Left lobe of liver (tissue), 2 donors: ENCODE results near the gene ZKSCAN3. TPM values are rescaled to one million over a fixed set of nuclear protein-coding genes. Genes with fewer than 3 reads are reported as not detected.
"Not testable (repeated sequence)": the region's sequence is repeated elsewhere in the genome, so short reads cannot be mapped to it uniquely, and the experiment has no call there.

Experiments used
- ATAC-seq: fragments of 200-7000 bp; cut with Tn5 transposase; one replicate; pipeline ENCODE4 v1.9.1; 2020; ENCODE audit warnings: mild to moderate bottlenecking, moderate library complexity
- DNase-seq: peaks from one replicate; pipeline ENCODE4 v3.0.0-alpha.2; 2020; ENCODE audit warnings: low spot score
- total RNA-seq: library from RNA; stranded (reverse); gene quantifications from one replicate; pipeline ENCODE4 v1.2.1, GENCODE V29; 2021
- donor health status: DM: no; HTN: no; CAD: no; lungs with moderate emphysema.
- donor health status: DM: no; HTN: yes; CAD: no.

Gene ZKSCAN3
- total RNA-seq, 1 donor from 2014 or later: 2.4 TPM

DNA sequence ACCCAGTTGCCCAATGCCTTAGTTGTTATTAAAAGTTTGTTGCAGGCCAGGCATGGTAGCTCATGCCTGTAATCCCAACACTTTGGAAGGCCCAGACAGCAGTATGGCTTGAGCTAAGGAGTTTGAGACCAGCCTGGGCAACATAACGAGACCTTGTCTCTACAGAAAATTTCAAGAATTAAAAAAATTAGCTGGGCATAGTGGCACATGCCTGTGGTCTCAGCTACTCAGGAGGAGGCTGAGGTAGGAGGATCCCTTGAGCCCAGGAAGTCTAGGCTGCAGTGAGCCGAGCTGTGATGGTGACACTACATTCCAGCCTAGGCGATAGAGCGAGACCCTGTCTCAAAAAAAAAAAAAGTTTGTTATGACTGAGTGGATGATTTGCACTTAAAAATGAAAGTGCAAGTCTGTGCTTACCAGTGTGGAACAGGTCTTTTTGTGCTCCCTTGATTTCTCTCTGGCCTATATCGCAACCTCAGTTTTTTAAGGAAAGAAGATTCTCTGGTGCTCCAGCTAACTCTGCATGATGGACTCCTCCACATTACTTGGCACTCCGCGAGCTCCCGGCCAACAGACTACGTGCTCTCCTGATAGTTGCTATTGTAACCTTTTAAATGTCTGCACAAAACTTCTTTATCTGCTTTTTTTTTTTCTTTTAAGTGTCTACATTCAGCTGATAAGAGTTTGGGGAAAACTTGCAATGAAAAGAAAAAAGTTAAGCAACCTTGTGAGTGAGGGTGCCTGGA lies 22.1 kb downstream of the ZKSCAN3 start:
- ATAC-seq: no peak
- no peak for DNase-seq

DNA sequence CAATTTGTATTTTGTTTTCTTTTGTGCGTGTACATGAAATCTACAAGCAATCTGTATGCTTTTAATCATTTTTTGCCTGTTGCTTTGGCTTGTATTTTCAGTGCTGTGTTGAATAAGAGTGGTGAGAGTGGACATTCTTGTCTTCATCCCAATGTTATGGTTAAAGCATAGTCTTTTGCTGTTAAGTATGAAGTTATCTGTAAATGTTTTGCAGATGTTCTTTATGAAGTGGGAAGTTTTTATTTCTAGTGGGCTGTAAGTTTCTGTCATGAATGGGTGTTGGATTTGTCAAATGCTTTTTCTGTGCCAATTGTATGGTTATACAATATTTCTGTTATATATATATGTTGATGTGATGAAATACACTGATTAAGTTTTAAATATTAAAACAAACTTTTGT lies 24.2 kb downstream of the ZKSCAN3 start:
- DNase-seq (no peak), ATAC-seq (no peak)

DNA sequence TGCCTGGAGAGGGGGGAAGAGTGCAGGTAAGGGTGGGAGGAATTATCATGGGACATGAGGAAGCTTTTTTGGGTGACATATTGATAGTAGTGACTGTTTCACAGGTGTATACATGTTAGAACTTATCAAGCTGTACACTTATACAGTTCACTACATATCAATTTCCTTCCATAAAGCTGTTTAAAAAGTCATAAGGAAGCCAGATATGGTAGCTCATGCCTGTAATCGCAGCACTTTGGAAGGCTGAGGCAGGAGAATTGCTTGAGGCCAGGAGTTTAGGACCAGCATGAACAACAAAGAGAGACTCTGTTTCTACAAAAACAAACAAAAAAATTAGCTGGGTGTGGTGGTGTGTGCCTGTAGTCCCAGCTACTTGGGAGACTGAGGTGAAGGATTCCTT lies 28.1 kb downstream of the ZKSCAN3 start:
- ATAC-seq: no peak
- DNase-seq: no peak

DNA sequence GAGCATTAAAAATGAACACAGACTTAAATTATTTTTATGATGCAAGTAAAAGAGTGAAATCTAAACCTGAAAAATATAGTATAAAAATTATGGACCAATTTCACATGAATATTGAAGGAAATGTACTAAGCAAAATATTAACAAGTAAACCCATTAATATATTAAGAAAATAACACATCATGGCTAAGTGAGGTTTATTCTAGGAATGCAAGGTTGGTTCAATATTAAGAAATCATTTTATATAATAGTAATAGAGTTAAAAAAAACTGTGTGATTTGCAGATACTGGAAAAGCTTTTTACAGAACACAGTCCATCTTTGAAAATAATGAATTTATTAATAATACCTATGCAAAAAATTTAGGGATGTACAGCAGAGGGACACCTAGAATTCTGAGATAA lies 28.9 kb downstream of the ZKSCAN3 start:
- DNase-seq (no peak), ATAC-seq (no peak)

DNA sequence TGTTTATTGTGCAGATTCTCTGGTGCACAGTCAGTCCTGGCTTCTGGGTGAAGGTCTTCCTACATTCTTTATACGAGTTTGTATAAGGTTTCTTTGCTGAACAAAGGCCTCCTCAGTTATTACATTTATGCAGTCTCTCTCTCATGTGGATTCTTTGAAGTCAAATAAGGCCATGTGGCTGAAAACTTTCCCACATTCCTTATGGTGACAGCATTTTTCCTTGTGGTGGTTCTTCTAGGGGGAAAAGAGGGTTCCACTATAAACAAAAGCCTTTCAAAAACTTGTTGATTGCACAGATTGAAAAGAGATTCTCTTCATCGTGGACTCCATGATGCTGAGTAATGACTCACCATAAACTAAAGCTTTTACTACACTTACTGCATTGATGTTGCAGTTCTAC lies 30.6 kb downstream of the ZKSCAN3 start:
- ATAC-seq (no peak), DNase-seq (no peak)

DNA sequence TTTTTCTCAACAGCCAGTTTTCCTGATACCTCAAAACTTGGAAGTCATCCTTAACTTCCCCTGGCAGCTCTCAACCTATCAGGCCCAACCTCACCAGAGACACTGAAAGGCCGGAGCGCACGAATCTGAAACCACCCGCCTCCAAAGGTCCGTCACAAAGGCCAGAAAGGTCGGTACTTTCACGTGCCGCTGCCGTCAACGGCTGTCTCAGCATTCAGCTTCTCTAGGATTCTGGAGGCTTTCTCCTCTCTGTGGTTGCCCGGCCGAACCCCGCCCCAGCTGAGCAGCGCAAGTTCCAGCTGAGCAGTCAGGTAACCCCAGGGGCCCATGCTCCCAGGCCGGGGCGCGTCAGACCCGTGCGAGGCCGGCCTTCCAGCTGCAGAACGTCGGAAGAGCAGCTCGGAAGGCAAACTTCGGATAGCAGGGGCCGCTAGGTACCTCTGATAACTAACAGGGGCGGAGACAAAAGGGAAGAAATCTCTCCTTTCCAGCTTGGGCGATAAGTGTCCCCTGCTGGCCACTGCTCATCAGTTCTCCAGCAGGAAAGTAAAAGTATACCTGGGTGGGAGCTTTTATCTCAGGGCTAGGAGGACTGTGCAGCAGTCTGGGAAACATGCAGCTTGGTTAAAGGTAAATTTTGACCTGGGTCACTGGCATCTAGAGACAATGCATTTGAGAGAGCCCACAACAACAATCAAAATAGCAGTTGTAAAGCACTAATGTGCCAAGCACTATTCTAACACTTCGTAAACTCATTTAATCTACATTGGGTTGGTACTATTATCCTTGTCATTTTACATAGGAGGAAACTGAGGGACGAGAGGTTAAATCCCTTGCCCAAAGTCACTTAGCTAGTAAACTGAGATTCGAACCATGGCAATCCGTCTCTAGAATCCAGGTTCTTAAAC lies 33.7 kb downstream of the ZKSCAN3 start:
- DNase-seq: peak; percentile 94
- ATAC-seq: peak; percentile 99

DNA sequence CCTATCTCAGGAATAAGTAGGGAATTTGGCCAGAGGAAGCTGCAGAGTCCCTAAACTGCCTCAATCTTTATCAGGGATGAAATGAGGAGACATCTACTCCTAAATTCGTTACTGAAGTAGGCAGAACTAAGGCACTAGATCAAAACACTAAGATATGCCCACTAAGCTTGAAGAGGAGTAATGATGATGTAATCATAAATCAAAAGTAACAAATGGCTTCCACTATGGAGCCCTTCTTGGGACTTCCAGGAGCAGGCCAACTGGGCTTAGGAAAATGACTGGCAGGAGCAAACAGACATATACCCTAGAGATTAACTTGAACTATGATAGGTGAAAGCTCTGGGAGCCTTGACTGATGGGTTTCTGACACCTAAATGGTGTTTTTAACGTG lies 34.4 kb downstream of the ZKSCAN3 start:
- no peak for DNase-seq
- no peak for ATAC-seq

DNA sequence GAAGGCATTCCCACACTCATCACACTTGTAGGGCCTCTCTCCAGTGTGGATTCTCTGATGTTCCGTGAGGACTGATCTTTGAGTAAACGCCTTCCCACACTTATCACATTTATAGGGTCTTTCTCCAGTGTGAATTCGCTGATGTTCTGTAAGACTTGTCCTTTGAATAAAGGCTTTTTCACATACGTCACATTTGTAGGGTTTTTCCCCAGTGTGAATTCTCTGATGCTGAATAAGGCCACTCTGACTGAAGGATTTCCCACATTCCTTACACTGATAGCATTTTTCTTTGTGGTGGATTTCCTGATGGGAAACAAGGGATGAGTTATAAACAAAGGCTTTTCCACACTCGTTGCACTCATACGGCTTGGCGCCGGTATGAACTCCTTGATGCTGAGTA lies 40.9 kb downstream of the ZKSCAN3 start:
- no peak for DNase-seq
- no peak for ATAC-seq

DNA sequence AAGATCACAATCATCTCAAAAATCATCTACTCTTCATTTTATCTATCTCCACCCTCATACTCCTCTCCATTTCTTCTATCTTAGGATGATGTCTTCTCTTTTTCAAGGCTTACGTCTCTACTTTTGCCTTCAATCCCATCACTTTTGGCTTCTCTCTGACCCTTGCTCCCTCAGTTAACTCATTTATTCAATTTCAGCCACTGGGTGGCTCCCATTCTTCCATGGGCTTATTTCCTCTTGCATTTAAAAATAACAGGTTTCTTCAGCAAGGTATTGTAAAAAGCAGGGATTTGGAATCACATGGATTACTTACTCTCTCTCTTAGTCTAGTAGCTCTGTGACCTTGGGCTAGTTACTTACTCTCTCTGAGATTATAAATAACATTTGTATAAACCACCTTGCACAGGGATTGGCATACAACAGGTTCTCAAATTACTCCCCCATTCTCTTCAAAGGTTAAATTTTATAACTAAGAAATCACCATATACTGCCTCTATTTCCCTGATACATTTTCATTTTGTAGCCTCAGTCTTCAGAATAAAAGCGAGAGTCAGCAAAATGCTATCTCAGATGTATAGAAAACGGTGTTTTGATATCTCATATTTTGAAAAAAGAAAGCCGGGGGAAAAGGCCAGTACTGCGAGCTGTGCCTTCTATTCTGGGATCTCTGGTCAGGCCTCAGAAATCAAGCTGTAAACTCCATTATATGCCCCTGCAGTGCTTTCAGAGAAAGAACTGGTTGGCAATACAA lies 44.3 kb downstream of the ZKSCAN3 start:
- ATAC-seq (peak; percentile 55), DNase-seq (no peak)

DNA sequence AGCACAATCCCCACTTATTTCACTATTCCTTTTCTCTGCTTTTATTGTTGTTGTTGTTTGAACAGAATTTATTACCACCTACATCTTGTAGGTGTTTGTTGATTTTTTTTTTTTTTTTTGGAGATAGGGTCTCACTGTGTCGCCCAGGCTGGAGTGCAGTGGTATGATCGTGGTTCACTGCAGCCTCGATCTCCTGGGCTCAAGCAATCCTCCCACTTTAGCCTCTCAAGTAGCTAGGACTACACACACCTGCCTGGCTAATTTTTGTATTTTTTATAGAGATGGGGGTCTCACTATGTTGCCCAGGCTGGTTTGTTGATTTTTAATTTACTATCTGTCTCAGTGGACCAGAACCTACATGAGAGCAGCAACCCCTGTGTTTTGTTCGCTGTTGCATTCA lies 46.2 kb downstream of the ZKSCAN3 start:
- no peak for DNase-seq
- no peak for ATAC-seq

DNA sequence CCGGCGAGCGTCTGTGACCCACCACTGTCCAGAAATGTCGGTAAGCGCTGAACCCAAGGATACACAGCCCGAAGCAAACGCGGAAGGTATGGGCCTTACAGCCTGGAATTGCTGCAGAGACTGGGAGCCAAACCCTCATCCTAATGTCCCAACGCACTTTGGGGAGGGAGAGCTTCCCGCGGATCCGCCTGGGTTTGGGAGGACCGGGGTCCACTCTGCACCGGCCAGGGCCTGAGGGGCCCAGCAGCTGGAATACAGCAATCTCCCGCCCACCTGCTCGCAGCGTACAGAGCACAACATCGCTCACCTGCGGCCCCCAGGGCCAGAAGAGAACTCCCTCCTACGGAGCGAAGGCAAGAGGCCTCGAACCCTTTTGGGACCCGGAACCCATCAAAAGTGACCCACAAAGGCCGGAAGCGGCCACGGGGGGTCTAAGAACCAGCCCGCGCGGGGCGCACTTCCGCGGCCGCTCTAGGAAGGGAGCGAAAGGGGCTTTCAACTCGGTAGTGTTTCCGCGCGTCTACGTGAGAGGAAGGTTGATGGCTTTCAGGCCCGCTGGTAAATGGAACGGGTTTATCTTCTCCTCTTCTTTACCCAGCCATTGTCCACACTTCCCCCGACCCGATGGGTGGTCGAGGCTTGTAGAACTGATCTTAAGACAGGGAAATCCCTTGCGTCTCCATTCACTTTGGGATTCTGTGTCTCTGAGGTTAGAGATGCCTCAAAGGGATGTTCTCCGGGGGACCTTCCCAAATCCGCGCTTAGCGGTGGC lies 49.8 kb downstream of the ZKSCAN3 start, which contains the start of gene ZSCAN12:
Gene ZSCAN12 (minus strand): TSS at position 398 of the 772 bp plus-strand sequence. CDS start 1,342 bp downstream, outside the sequence.
- ATAC-seq: peak; percentile 98
- peak; percentile 76 for DNase-seq

DNA sequence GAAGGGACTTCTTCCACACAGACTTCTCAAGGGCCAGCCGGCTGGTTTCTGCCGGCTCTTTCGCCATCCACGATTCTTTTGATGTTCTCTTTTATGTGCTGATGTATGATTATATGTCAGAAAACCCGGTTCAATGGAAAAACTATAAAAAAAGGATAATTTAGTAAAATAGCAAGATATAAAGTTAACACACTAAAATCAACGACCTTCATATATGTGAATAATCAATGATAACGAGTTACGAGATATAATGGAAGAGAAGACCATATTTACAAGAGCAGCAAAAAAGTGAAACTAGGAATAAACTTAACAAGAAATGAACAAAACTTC lies 50.3 kb downstream of the ZKSCAN3 start:
- DNase-seq: no peak
- no peak for ATAC-seq

DNA sequence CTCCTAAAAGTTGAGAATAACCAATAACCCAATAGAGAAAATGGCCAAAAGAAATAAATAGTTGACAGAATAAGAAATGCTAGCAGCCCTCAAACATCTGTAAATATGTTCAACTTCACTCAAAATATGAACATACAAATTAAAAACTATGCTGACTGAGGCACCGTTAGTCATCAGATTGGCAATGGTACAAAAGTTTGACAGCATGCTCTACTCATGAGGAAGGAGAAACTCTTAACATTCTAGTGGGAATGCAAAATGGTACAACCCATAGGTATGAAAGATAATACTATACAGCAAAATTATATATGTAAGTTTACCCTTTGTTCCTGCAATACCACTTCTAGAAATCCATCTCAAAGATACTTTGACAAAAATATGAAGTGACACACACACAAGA lies 51.4 kb downstream of the ZKSCAN3 start:
- DNase-seq (no peak), ATAC-seq (no peak)

DNA sequence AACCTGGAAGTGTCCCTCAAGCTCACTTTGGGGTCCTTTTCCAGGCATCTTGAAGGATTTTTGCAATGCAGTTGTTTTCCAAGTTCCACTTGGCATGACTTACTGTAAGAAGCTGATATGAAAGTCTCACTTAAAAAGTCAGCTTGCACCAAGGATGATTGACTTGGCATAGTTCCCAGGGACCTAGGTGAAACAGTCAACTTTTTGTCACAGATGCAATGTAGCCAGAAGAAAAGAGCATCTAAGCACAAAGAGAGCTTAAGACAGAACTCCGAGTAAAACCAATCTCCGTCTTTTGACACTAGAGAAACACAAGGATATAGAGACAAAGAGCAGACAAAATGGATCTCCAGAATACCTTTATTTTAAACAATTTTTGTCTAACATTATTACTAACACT lies 52.5 kb downstream of the ZKSCAN3 start:
- ATAC-seq: no peak
- DNase-seq: no peak

DNA sequence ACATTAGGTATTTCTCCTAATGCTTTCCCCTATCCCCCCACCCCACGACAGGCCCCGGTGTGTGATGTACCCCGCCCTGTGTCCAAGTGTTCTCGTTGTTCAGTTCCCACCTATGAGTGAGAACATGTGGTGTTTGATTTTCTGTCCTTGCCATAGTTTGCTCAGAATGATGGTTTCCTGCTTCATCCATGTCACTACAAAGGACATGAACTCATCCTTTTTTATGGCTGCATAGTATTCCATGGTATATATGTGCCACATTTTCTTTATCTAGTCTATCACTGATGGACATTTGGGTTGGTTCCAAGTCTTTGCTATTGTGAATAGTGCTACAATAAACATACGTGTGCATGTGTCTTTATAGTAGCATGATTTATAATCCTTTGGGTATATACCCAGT lies 54.2 kb downstream of the ZKSCAN3 start:
- DNase-seq, ATAC-seq: not testable (repeated sequence)

DNA sequence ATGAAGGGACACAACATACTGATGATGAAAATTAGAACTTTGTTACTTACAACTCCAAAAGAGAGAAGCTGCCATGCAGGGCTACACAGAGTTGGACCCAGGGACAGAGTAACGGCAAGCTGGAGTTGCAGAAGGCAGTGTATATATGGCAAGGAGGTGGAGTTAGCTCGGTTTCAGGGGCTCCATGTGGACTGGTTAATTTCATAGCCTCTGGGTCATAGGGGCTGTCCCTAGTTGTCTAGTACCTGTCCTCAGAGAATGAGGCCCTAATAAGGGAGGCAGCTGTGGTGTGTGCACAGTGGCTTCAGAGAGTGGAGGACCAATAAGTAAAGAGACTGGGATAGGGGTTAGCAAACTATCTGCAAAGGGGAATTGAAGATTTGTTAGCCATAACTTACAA lies 57.7 kb downstream of the ZKSCAN3 start:
- DNase-seq (no peak), ATAC-seq (no peak)

DNA sequence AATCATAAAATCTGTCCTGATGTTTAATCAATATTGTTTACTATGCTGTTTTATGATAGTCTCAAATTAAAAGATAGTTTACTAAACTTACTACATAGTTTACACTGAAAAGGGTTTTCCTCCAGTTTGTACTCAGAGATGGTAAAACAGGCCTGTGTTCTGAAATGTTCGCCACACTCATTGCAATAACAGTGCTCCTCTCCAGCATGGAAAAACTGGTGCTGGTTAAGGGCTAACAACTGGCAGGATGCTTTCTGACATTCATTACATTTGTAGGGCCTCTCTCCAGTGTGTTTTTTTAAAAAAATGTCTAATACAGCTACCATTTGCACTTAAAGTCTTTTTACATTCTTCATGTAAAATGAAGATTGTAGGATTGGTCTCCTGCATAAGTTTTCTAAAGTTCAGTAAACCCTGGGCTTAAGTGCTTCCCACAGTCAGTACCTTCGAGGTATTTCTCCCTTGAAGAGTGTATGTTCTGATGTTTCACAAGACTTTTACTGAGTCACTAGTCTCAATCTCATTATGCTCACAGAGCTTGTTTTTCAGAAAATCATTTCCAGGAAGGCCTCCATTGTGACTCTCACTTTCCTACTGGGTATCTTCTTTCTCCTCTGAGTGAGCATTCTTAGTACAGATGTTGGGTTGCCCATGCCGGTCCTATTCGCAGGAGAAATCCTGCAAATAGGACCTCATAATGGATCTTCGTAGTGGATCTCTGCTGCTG lies 58.5 kb downstream of the ZKSCAN3 start:
- DNase-seq: no peak

DNA sequence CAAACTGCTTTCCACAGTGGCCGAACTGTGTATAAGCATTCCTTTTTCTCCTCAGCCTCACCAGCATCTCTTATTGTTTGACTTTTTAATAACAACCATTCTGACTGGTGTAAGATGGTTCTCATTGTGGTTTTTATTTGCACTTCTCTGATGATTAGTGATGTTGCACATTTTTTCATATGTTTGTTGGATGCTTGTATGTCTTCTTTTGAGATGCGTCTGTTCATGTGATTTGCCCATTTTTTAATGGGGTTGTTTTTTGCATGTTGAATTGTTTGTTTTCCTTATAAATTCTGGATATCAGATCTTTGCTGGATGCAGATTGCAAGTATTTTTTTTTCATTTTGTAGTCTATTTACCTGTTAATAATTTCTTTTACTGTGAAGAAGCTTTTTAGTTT lies 61.0 kb downstream of the ZKSCAN3 start:
- DNase-seq: no peak
- no peak for ATAC-seq

More for the DNA sequence above, 58.5 kb downstream of the ZKSCAN3 start:
- no peak for ATAC-seq

DNA sequence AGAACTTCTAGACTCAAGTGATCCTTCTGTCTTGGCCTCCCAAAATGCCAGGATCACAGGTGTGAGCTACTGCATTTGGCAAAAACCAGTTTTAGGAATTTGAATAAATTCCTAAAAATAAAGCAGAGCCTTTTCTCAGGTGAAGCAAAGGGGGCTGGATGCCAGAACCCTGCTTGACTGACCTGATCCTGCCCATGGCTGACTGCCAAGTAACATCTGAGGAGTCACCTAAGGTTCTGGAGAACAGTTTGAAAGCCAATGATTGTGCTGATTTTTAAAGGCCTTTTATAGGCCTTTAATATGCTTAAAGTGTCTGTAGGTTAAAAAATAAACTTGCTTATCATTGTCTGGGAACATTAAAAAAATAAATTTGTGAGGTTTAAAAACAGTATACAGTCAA lies 63.9 kb downstream of the ZKSCAN3 start:
- ATAC-seq (no peak), DNase-seq (no peak)
